ENCODE data around the gene EMILIN2.

DNA sequence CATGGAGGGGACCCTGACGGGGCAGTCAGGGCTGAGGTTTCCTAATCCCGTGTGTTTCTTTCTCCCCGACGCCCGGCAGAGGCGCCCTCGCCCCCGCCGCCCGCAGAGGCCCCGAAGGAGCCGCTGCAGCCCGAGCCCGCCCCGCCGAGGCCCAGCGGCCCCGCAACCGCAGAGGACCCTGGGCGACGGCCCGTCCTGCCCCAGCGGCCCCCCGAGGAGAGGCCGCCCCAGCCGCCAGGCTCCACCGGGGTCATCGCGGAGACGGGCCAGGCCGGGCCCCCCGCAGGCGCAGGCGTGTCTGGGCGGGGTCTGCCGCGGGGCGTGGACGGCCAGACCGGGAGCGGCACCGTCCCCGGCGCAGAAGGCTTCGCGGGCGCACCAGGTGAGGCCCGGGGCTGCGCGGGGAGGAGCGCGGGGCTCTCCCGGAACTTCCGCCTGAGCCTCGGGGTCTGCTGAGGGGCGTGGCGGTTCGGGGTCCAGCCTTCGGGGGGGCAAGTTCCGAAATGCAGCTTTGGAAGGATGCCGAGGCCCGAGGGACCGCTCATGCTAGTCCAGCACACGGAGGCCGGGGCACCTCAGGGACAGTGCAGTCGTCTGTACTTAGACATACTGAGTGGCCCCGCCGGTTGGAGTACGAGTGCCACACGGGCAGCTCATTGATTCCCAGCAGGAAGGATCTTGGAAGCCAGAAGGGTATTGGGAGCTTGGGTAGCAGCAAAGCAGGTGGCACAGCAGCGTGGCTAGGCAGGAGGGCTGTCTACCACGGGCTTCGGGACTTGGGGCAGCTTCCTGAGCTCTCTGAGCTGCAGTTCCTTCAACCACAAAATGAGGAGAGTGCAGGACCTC is 60.1 kb downstream of the EMILIN2 start:
- TF ChIP-seq, protein P1, sequence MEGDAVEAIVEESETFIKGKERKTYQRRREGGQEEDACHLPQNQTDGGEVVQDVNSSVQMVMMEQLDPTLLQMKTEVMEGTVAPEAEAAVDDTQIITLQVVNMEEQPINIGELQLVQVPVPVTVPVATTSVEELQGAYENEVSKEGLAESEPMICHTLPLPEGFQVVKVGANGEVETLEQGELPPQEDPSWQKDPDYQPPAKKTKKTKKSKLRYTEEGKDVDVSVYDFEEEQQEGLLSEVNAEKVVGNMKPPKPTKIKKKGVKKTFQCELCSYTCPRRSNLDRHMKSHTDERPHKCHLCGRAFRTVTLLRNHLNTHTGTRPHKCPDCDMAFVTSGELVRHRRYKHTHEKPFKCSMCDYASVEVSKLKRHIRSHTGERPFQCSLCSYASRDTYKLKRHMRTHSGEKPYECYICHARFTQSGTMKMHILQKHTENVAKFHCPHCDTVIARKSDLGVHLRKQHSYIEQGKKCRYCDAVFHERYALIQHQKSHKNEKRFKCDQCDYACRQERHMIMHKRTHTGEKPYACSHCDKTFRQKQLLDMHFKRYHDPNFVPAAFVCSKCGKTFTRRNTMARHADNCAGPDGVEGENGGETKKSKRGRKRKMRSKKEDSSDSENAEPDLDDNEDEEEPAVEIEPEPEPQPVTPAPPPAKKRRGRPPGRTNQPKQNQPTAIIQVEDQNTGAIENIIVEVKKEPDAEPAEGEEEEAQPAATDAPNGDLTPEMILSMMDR (IDR thresholded peaks at IDR 0.05), result no peak
- TF ChIP-seq POLR2AphosphoS5 (IDR thresholded peaks at IDR 0.05) (no peak), EP300 (IDR thresholded peaks at IDR 0.05) (no peak), POLR2A (IDR thresholded peaks at IDR 0.05) (no peak)
